Measurements from ENCODE around the gene PPP4R2.

DNA sequence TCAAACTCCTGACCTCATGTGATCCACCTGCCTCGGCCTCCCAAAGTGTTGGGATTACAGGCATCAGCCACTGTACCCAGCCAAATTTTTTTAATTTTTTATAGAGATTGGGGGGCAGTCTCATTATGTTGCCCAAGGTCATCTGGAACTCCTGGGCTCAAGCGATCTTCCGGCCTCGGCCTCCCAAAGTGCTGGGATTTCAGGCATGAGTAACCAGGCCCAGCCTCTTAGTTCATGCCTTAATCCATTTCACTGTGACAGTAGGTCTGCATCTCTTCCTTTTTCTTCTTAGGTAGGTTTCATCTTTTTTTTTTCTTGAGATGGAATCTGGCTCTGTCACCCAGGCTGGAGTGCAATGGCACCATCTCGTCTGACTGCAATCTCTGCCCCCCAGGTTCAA is 37.3 kb upstream of the PPP4R2 start:
- TF ChIP-seq, protein P1, sequence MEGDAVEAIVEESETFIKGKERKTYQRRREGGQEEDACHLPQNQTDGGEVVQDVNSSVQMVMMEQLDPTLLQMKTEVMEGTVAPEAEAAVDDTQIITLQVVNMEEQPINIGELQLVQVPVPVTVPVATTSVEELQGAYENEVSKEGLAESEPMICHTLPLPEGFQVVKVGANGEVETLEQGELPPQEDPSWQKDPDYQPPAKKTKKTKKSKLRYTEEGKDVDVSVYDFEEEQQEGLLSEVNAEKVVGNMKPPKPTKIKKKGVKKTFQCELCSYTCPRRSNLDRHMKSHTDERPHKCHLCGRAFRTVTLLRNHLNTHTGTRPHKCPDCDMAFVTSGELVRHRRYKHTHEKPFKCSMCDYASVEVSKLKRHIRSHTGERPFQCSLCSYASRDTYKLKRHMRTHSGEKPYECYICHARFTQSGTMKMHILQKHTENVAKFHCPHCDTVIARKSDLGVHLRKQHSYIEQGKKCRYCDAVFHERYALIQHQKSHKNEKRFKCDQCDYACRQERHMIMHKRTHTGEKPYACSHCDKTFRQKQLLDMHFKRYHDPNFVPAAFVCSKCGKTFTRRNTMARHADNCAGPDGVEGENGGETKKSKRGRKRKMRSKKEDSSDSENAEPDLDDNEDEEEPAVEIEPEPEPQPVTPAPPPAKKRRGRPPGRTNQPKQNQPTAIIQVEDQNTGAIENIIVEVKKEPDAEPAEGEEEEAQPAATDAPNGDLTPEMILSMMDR (IDR thresholded peaks at IDR 0.05; ENCODE audit: insufficient read depth, low read length), result no peak
- no peak for TF ChIP-seq POLR2AphosphoS5 (IDR thresholded peaks at IDR 0.05; ENCODE audit: low read depth)
- TF ChIP-seq, protein P2, sequence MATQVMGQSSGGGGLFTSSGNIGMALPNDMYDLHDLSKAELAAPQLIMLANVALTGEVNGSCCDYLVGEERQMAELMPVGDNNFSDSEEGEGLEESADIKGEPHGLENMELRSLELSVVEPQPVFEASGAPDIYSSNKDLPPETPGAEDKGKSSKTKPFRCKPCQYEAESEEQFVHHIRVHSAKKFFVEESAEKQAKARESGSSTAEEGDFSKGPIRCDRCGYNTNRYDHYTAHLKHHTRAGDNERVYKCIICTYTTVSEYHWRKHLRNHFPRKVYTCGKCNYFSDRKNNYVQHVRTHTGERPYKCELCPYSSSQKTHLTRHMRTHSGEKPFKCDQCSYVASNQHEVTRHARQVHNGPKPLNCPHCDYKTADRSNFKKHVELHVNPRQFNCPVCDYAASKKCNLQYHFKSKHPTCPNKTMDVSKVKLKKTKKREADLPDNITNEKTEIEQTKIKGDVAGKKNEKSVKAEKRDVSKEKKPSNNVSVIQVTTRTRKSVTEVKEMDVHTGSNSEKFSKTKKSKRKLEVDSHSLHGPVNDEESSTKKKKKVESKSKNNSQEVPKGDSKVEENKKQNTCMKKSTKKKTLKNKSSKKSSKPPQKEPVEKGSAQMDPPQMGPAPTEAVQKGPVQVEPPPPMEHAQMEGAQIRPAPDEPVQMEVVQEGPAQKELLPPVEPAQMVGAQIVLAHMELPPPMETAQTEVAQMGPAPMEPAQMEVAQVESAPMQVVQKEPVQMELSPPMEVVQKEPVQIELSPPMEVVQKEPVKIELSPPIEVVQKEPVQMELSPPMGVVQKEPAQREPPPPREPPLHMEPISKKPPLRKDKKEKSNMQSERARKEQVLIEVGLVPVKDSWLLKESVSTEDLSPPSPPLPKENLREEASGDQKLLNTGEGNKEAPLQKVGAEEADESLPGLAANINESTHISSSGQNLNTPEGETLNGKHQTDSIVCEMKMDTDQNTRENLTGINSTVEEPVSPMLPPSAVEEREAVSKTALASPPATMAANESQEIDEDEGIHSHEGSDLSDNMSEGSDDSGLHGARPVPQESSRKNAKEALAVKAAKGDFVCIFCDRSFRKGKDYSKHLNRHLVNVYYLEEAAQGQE (IDR thresholded peaks at IDR 0.05; ENCODE audit: insufficient replicate concordance, low read depth), result no peak
- TF ChIP-seq GABPA (IDR thresholded peaks at IDR 0.05; ENCODE audit: low read depth), result no peak
